HepG2 (cell line): ENCODE results near the gene ACAN. TPM values are rescaled to one million over a fixed set of nuclear protein-coding genes. Genes with fewer than 3 reads are reported as not detected.

Experiments
- ATAC-seq: fragments of 200-7000 bp; cut with Tn5 transposase; 3 replicates; pipeline ENCODE4 v1.9.1; 2020; ENCODE audit warnings: mild to moderate bottlenecking, moderate library complexity
- BruUV-seq: library from RNA; stranded (reverse); fragments of 400-500 nt; replicated peaks from 2 replicates; lab custom pipeline; 2021; lab: Mats Ljungman, UMichigan
- CTCF ChIA-PET: fragments of 300-600 bp; formaldehyde crosslinking; extraction: SDS; loops from one replicate; lab custom pipeline; 2021; ENCODE audit warnings: low total read pairs, inconsistent platforms, low intra/inter-chr PET ratio; lab: Yijun Ruan, JAX
- POLR2A ChIA-PET: fragments of 350-600 bp; sonication (Branson Sonifier 250); formaldehyde crosslinking; loops from one replicate; lab custom pipeline; 2020; ENCODE audit warnings: antibody characterized with exemption, inconsistent platforms; lab: Yijun Ruan, JAX
- DNase-seq: peaks from one replicate; pipeline ENCODE4 v3.0.0-alpha.2; 2015; ENCODE audit warnings: low spot score
- FAIRE-seq: peaks from 3 replicates; lab custom pipeline; 2011; peaks lifted over from hg19 to GRCh38; lab: Jason Lieb, UNC
- H2AFZ ChIP-seq: one replicate; pipeline ENCODE4 v1.6.1; 2011; ENCODE audit warnings: low read length, inconsistent platforms
- H3K27ac ChIP-seq: fragments of 300-600 bp; 3 replicates; pipeline ENCODE4 v1.8.0; 2011; ENCODE audit warnings: mixed run types, mild to moderate bottlenecking, mixed read lengths, low read length, inconsistent platforms; ENCODE audit not compliant: insufficient read depth; ENCODE audit errors: extremely low read length
- H3K27me3 ChIP-seq, 2 experiments: fragments of 200-600 bp in 1 of 2; 2 replicates in 1 of 2; 3 replicates in 1 of 2; pipeline versions ENCODE4 v1.6.0 to v1.8.0; 2011; ENCODE audit warnings: low read length in 2 of 2, mild to moderate bottlenecking in 2 of 2, moderate library complexity in 2 of 2, inconsistent platforms in 1 of 2; ENCODE audit not compliant: insufficient read depth in 2 of 2, control insufficient read depth in 1 of 2
- H3K36me3 ChIP-seq, 2 experiments: fragments of 200-600 bp in 1 of 2; replicated peaks in 1 of 2; 2 replicates in 1 of 2; 3 replicates in 1 of 2; pipeline versions ENCODE4 v1.5.1 to v1.8.0; 2011; ENCODE audit warnings: low read length in 2 of 2, inconsistent platforms in 1 of 2; ENCODE audit not compliant: insufficient read depth in 2 of 2, control insufficient read depth in 1 of 2
- H3K4me1 ChIP-seq: 2 replicates; pipeline ENCODE4 v1.5.1; 2012; ENCODE audit warnings: low read length, inconsistent platforms; ENCODE audit not compliant: insufficient read depth
- H3K4me2 ChIP-seq: 2 replicates; pipeline ENCODE4 v1.6.0; 2011; ENCODE audit warnings: low read depth, low read length, inconsistent platforms
- H3K4me3 ChIP-seq, 3 experiments: fragments of 200-600 bp in 1 of 3; sonication (generic), shearing (Covaris generic) in 1 of 3; replicated peaks in 1 of 3; 2 replicates each; pipeline ENCODE4 v1.5.1; 2011 to 2016; ENCODE audit warnings: low read length in 3 of 3, inconsistent platforms in 2 of 3, low read depth in 2 of 3, mild to moderate bottlenecking in 2 of 3, control low read depth in 1 of 3, mixed read lengths in 1 of 3; ENCODE audit not compliant: insufficient read depth in 1 of 3
- H3K79me2 ChIP-seq: one replicate; pipeline ENCODE4 v1.6.1; 2011; ENCODE audit warnings: low read length, inconsistent platforms; ENCODE audit not compliant: insufficient read depth
- H3K9ac ChIP-seq: 2 replicates; pipeline ENCODE4 v1.6.0; 2011; ENCODE audit warnings: mild to moderate bottlenecking, low read depth, low read length, inconsistent platforms; ENCODE audit not compliant: insufficient read depth
- H3K9me3 ChIP-seq: 2 replicates; pipeline ENCODE4 v1.5.1; 2012; ENCODE audit warnings: mild to moderate bottlenecking, low read length
- H4K20me1 ChIP-seq: 2 replicates; pipeline ENCODE4 v1.6.0; 2011; ENCODE audit warnings: inconsistent platforms, mild to moderate bottlenecking, low read length, moderate library complexity; ENCODE audit not compliant: insufficient read depth
- GRHL1 ChIP-seq: sonication (generic); formaldehyde crosslinking; conservative IDR thresholded peaks from 2 replicates; pipeline ENCODE4 v1.8.0; 2022; ENCODE audit warnings: missing genetic modification reagents
- TBX2 ChIP-seq: sonication (generic); formaldehyde crosslinking; IDR thresholded peaks from 2 replicates; pipeline ENCODE4 v1.5.0; 2020; ENCODE audit warnings: missing genetic modification reagents, mild to moderate bottlenecking, borderline replicate concordance
- ZNF317 ChIP-seq: sonication (generic); formaldehyde crosslinking; IDR thresholded peaks from 2 replicates; pipeline ENCODE4 v1.5.0; 2020; ENCODE audit warnings: mild to moderate bottlenecking, missing genetic modification reagents
- ZNF451 ChIP-seq: sonication (generic); formaldehyde crosslinking; IDR thresholded peaks from 2 replicates; pipeline ENCODE4 v1.5.0; 2020; ENCODE audit warnings: mild to moderate bottlenecking, missing genetic modification reagents
- ZNF530 ChIP-seq: sonication (generic); formaldehyde crosslinking; IDR thresholded peaks from 2 replicates; pipeline ENCODE4 v1.5.0; 2020; ENCODE audit warnings: low read depth, mild to moderate bottlenecking, missing genetic modification reagents
- ZNF816 ChIP-seq: sonication (generic); formaldehyde crosslinking; IDR thresholded peaks from 2 replicates; pipeline ENCODE4 v1.8.0; 2022; ENCODE audit warnings: missing genetic modification reagents, mild to moderate bottlenecking, borderline replicate concordance
- WGBS: methylation state at CpG from one replicate; pipeline ENCODE4 v1.1.6; 2017; ENCODE audit warnings: low lambda C conversion rate; 5-methylcytosine and 5-hydroxymethylcytosine counted together
- in situ Hi-C: cut with HindIII; loops from 2 replicates; pipeline ENCODE4 v1.10.0; 2017; ENCODE audit warnings: low pct_unique_long_range_greater_than_20kb; ENCODE audit not compliant: extremely low pct_ligation_motif_present
- intact Hi-C: fragments of 100-400 bp; cut with micrococcal nuclease; formaldehyde crosslinking; loops from one replicate; pipeline ENCODE4 v1.10.0; 2022; ENCODE audit not compliant: unreplicated experiment
- polyA plus RNA-seq, 8 experiments: library from polyadenylated mRNA; depleted of rRNA in 3 of 8; stranded (reverse) in 7 of 8; unstranded in 1 of 8; fragments of >200 nt; fragmentation: Illumina TruSeq in 4 of 8; extraction: Trizol in 4 of 8; gene quantifications; 2 replicates each; pipeline versions ENCODE4 v1.2.1 to v1.2.3, GENCODE V29; 2011 to 2016; ENCODE audit warnings: low read depth in 4 of 8, missing spikeins in 1 of 8, mixed read lengths in 1 of 8; ENCODE audit not compliant: insufficient read depth in 1 of 8
- total RNA-seq, 5 experiments: library from RNA; depleted of rRNA; stranded (reverse); fragments of >200 nt; fragmentation: Illumina TruSeq; extraction: Trizol; gene quantifications; 2 replicates each; pipeline ENCODE4 v1.2.3, GENCODE V29; 2016; ENCODE audit warnings: low read depth in 1 of 5
- TF ChIP-seq, protein P1 (sequence below): sonication (generic); formaldehyde crosslinking; IDR thresholded peaks from 2 replicates; pipeline ENCODE4 v1.5.1; 2020; ENCODE audit warnings: missing genetic modification reagents, mild to moderate bottlenecking, borderline replicate concordance

Gene ACAN
- total and polyA plus RNA-seq, 2 of the 13 experiments (the other 11 are each of a cell fraction or from before 2014, with no cell fraction given): not detected

DNA sequence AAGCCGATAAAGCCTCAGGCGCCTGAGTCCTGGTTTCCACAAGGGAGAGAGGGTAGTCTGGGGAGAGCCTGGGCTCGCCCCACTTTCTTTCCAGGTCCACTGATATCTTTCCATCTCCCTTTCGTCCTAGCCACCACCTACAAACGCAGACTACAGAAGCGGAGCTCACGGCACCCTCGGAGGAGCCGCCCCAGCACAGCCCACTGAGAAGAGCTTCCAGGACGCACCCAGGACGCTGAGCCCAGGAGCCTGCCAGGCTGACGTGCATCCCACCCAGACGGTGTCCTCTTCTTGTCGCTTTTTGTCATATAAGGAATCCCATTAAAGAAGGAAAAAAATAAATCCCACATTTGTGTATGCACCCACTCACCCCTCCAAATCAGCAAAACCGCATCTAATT is 71.0 kb downstream of the ACAN start (continued):
- no peak for TF ChIP-seq GRHL1 (CRISPR knock-in tag)
- TF ChIP-seq, protein P1, sequence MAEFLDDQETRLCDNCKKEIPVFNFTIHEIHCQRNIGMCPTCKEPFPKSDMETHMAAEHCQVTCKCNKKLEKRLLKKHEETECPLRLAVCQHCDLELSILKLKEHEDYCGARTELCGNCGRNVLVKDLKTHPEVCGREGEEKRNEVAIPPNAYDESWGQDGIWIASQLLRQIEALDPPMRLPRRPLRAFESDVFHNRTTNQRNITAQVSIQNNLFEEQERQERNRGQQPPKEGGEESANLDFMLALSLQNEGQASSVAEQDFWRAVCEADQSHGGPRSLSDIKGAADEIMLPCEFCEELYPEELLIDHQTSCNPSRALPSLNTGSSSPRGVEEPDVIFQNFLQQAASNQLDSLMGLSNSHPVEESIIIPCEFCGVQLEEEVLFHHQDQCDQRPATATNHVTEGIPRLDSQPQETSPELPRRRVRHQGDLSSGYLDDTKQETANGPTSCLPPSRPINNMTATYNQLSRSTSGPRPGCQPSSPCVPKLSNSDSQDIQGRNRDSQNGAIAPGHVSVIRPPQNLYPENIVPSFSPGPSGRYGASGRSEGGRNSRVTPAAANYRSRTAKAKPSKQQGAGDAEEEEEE: no peak
- no peak for TF ChIP-seq ZNF816
- no peak for TF ChIP-seq ZNF451 (CRISPR knock-in tag)
- TF ChIP-seq, all 625 proteins: peak for 0

GRCh38 chr15:88874684-88875083 is 71.4 kb downstream of the ACAN start:
- intact Hi-C loops (no loop called here), in situ Hi-C loops (no loop called here)
- Histone ChIP-seq H4K20me1 (no peaks in the 10 kb centered on the region), H3K79me2 (no peaks in the 10 kb centered on the region), H2AFZ (no peak overlapping the region), H3K36me3 (no peaks in the 10 kb centered on the region), H3K9me3 (no peaks in the 10 kb centered on the region), H3K4me3 (no peak overlapping the region), H3K4me2 (no peak overlapping the region), H3K9ac (no peak overlapping the region), H3K4me1 (no peaks in the 10 kb centered on the region), H3K27me3 (peaks cover 18 to 75% of the 10 kb centered on the region in 2 experiments), H3K27ac (no peak overlapping the region)
- ATAC-seq (no peak), FAIRE-seq (no peak), DNase-seq (no peak)
- 1% methylated on average over 5 of the region's 6 CpGs for WGBS
- no TSS peak for BruUV-seq
- ChIA-PET CTCF (no interaction called here), POLR2A (no interaction called here)
- no peak for TF ChIP-seq ZNF530
- no peak for TF ChIP-seq TBX2 (CRISPR knock-in tag)
- no peak for TF ChIP-seq ZNF317 (CRISPR knock-in tag)
